SH-SY5Y (cell line): Measurements from ENCODE around the gene SLC39A7.

Source experiments
- GATA2 ChIP-seq: IDR thresholded peaks from 2 replicates; pipeline ENCODE4 v1.6.1; 2011; ENCODE audit warnings: mild to moderate bottlenecking, low read depth, low read length
- GATA3 ChIP-seq: IDR thresholded peaks from 2 replicates; pipeline ENCODE4 v1.6.1; 2011; ENCODE audit warnings: low read depth, mild to moderate bottlenecking, low read length, moderate library complexity

- TF ChIP-seq GATA2: no peak
- TF ChIP-seq GATA3: no peak
Observed at GRCh38 chr6:33202799-33203198, 2.1 kb downstream of the SLC39A7 start.
